ENCODE measurements around the gene SLC6A11.

DNA sequence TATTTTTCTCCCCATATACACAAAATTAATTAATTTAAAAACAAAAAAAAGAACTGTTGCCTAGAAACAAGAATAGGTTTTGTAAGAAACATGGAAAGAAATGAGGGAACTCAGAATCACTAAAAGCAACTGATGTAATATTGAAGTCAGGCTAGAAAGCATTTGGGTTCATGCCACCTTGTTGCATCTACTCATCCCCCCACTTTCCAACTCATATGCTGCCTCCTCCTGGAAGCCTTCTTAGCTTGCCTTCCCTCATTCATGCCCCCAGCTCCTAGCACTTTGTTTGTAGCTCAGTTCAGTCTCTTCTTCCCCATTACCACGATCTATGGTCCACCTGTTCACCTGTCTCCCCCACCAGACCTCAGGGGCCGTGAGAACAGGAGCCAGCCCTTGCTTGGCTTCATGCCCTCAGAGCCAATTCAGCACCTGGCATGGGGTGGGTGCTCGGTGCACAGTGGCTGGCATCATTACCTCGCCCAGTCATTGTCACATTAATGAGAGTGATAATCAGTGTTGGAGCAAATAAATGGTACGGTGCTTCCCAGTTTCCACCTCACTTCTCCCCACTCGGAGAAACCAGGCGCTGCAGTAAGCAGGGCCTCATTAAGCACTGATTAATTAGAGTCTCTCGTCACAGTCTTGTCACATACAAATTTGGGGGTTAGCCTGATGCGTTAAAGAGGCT is 114.1 kb downstream of the SLC6A11 start:
- TF ChIP-seq, protein P1, sequence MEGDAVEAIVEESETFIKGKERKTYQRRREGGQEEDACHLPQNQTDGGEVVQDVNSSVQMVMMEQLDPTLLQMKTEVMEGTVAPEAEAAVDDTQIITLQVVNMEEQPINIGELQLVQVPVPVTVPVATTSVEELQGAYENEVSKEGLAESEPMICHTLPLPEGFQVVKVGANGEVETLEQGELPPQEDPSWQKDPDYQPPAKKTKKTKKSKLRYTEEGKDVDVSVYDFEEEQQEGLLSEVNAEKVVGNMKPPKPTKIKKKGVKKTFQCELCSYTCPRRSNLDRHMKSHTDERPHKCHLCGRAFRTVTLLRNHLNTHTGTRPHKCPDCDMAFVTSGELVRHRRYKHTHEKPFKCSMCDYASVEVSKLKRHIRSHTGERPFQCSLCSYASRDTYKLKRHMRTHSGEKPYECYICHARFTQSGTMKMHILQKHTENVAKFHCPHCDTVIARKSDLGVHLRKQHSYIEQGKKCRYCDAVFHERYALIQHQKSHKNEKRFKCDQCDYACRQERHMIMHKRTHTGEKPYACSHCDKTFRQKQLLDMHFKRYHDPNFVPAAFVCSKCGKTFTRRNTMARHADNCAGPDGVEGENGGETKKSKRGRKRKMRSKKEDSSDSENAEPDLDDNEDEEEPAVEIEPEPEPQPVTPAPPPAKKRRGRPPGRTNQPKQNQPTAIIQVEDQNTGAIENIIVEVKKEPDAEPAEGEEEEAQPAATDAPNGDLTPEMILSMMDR (IDR thresholded peaks at IDR 0.05), result no peak
- TF ChIP-seq, protein P2, sequence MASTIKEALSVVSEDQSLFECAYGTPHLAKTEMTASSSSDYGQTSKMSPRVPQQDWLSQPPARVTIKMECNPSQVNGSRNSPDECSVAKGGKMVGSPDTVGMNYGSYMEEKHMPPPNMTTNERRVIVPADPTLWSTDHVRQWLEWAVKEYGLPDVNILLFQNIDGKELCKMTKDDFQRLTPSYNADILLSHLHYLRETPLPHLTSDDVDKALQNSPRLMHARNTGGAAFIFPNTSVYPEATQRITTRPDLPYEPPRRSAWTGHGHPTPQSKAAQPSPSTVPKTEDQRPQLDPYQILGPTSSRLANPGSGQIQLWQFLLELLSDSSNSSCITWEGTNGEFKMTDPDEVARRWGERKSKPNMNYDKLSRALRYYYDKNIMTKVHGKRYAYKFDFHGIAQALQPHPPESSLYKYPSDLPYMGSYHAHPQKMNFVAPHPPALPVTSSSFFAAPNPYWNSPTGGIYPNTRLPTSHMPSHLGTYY (CRISPR knock-in tag; IDR thresholded peaks at IDR 0.05), result no peak
- TF ChIP-seq MXD4 (CRISPR knock-in tag; IDR thresholded peaks at IDR 0.05; ENCODE audit: borderline replicate concordance), result no peak
- TF ChIP-seq ELF4 (CRISPR knock-in tag; IDR thresholded peaks at IDR 0.05; ENCODE audit: low read depth), result no peak
- TF ChIP-seq NR2C2 (CRISPR knock-in tag; IDR thresholded peaks at IDR 0.05), result no peak
- TF ChIP-seq, protein P3, sequence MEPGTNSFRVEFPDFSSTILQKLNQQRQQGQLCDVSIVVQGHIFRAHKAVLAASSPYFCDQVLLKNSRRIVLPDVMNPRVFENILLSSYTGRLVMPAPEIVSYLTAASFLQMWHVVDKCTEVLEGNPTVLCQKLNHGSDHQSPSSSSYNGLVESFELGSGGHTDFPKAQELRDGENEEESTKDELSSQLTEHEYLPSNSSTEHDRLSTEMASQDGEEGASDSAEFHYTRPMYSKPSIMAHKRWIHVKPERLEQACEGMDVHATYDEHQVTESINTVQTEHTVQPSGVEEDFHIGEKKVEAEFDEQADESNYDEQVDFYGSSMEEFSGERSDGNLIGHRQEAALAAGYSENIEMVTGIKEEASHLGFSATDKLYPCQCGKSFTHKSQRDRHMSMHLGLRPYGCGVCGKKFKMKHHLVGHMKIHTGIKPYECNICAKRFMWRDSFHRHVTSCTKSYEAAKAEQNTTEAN (CRISPR knock-in tag; IDR thresholded peaks at IDR 0.05), result no peak
- TF ChIP-seq, protein P4, sequence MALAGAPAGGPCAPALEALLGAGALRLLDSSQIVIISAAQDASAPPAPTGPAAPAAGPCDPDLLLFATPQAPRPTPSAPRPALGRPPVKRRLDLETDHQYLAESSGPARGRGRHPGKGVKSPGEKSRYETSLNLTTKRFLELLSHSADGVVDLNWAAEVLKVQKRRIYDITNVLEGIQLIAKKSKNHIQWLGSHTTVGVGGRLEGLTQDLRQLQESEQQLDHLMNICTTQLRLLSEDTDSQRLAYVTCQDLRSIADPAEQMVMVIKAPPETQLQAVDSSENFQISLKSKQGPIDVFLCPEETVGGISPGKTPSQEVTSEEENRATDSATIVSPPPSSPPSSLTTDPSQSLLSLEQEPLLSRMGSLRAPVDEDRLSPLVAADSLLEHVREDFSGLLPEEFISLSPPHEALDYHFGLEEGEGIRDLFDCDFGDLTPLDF (CRISPR knock-in tag; IDR thresholded peaks at IDR 0.05), result no peak

All from WTC11 (cell line).